Spinal cord (tissue), 10 donors: Measurements from ENCODE around the gene MICOS13. TPM values are rescaled to one million over a fixed set of nuclear protein-coding genes. Genes with fewer than 3 reads are reported as not detected.

Source experiments
- DNase-seq, 6 donors: peaks; one replicate each; pipeline versions ENCODE4 v3.0.0 to v3.0.0-alpha.2; 2013 to 2015; ENCODE audit warnings: low spot score in 6 of 6, low read depth in 4 of 6
- H3K27ac ChIP-seq: one replicate; pipeline ENCODE4 v1.5.1; 2013; ENCODE audit warnings: low read depth, low read length, control low read depth
- H3K27me3 ChIP-seq: one replicate; pipeline ENCODE4 v1.6.1; 2013; ENCODE audit warnings: low read length; ENCODE audit not compliant: control insufficient read depth, insufficient read depth
- H3K36me3 ChIP-seq: one replicate; pipeline ENCODE4 v1.6.1; 2013; ENCODE audit warnings: low read length; ENCODE audit not compliant: control insufficient read depth, insufficient read depth
- H3K4me1 ChIP-seq: one replicate; pipeline ENCODE4 v1.6.1; 2013; ENCODE audit warnings: low read length; ENCODE audit not compliant: control insufficient read depth, insufficient read depth
- H3K4me3 ChIP-seq: one replicate; pipeline ENCODE4 v1.5.1; 2013; ENCODE audit warnings: low read depth, low read length, control low read depth
- H3K9me3 ChIP-seq: one replicate; pipeline ENCODE4 v1.6.1; 2013; ENCODE audit warnings: low read length; ENCODE audit not compliant: control insufficient read depth, insufficient read depth
- WGBS: methylation state at CpG from one replicate; pipeline ENCODE4 v1.1.5; 2013; ENCODE audit warnings: missing lambda C conversion rate; ENCODE audit not compliant: insufficient coverage; 5-methylcytosine and 5-hydroxymethylcytosine counted together
- polyA plus RNA-seq, 2 donors: library from polyadenylated mRNA; unstranded; fragments of 120-200 nt; gene quantifications; one replicate each; pipeline ENCODE4 v1.2.1, GENCODE V29; 2013; ENCODE audit not compliant: insufficient read length in 2 of 2
- total RNA-seq, 2 donors: library from RNA; depleted of rRNA in 1 of 2; stranded (reverse); fragments of 120-200 nt in 1 of 2; fragments of >200 nt in 1 of 2; gene quantifications; one replicate each; pipeline versions ENCODE4 v1.2.3 to v1.2.4, GENCODE V29; 2013 to 2014
- donor health status: healthy.

Gene MICOS13
- total and polyA plus RNA-seq, 4 donors, result 27.2 to 83.1 (median 74.6) TPM

DNA sequence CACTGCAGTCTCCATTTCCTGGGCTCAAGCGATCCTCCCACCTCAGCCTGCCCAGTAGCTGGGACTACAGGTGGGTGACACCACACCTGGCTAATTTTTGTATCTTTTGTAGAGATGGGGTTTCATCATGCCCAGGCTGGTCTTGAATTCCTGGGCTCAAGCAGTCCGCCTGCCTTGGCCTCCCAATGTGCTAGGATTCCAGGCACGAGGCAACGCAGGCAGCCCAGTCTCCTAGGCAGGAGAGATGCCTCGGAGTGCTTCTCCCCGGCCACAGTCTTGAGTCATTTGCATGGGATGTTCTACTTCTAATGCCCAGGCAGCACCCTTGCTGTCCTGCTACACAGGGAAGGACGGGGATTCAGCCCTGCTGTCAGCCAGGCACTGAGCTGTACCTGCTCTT lies 8.7 kb downstream of the MICOS13 start:
- no peak for DNase-seq
- Histone ChIP-seq H3K9me3 (no peaks in the 10 kb centered on the region), H3K36me3 (peaks cover 76% of the 10 kb centered on the region), H3K27me3 (no peaks in the 10 kb centered on the region), H3K4me3 (no peak overlapping the region), H3K27ac (no peak overlapping the region), H3K4me1 (peaks cover 3% of the 10 kb centered on the region)
- 95% methylated on average over 6 of the region's 7 CpGs for WGBS

GRCh38 chr19:5669212-5669611 lies 11.1 kb downstream of the MICOS13 start:
- no peaks in the 10 kb centered on the region for H3K27me3 ChIP-seq
- no peak overlapping the region for H3K27ac ChIP-seq
- DNase-seq, result no peak
- no peak overlapping the region for H3K4me3 ChIP-seq
- H3K4me1 ChIP-seq, result no peaks in the 10 kb centered on the region
- 98% methylated on average over 10 of the region's 11 CpGs for WGBS
- H3K36me3 ChIP-seq, result peaks cover 83% of the 10 kb centered on the region
- H3K9me3 ChIP-seq, result no peaks in the 10 kb centered on the region

DNA sequence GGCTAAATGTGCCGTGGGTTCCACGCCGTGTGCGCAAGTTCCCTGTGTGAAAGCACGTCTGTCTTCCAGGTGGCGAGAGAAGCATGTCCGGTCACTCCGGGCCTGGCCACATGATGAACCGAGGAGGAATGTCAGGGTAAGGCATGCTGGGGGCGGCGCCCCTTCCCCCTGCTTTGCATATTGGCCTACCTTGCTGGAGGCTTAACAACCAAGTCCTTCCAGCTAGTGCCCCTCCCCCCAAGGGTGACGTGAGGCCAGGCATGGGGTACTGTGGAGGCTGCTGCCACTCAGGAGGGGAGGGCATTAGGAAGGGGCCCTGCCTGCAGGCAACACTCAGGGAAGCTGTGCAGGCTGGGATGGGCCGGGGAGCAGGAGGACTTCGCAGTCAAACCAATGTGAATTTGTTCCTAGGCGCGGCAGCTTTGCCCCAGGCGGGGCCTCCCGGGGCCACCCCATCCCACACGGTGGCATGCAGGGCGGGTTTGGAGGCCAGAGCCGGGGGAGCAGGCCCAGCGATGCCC lies 12.5 kb downstream of the MICOS13 start:
- Histone ChIP-seq H3K4me1 (no peaks in the 10 kb centered on the region), H3K27me3 (no peaks in the 10 kb centered on the region), H3K27ac (no peak overlapping the region), H3K9me3 (no peaks in the 10 kb centered on the region), H3K4me3 (no peak overlapping the region), H3K36me3 (peaks cover 87% of the 10 kb centered on the region)
- no peak for DNase-seq
- 79% methylated on average over 15 of the region's 22 CpGs for WGBS

GRCh38 chr19:5666921-5667610 lies 13.2 kb downstream of the MICOS13 start:
- H3K27ac ChIP-seq, result no peak overlapping the region
- H3K9me3 ChIP-seq, result no peaks in the 10 kb centered on the region
- H3K27me3 ChIP-seq, result no peaks in the 10 kb centered on the region
- no peak for DNase-seq
- 93% methylated on average over 19 of the region's 26 CpGs for WGBS
- no peak overlapping the region for H3K4me3 ChIP-seq
- H3K36me3 ChIP-seq, result peaks cover 93% of the 10 kb centered on the region
- no peaks in the 10 kb centered on the region for H3K4me1 ChIP-seq

DNA sequence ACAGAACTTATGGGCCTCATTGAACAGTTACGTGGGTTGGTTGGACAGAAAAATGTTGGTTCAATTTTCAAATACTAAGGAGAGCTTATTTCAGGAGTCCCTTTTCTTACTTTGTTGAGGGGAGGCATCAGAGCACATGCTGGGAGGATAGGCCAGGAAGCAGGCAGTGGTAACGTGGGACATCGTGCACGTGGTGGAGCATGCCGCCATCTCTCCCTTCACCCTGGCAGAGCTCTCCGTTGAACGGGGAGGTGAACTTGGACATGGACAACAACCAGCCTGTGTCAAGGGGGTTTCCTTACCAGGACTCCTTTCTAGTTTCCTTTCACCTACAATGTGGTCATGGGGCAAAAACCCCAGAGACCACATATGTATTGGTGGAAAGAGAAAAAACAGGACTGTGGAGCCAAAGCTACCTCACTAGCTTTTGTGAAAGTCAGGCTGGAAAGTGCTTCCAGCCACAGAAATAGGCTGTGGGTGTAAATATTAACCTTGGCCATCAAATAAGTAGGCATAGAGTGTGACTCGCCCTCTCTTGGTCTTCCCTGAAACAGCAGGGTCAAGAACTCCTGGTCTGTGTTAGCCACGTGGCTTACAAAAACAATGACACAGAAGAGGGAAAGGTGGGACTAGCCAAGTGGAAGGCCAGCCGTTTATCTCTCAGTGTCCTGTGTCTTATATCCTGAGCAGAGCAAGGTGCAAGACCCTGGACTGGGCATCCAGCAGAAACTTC lies 14.4 kb downstream of the MICOS13 start:
- H3K4me3 ChIP-seq, result no peak overlapping the region
- no peak overlapping the region for H3K27ac ChIP-seq
- no peaks in the 10 kb centered on the region for H3K9me3 ChIP-seq
- no peaks in the 10 kb centered on the region for H3K27me3 ChIP-seq
- H3K36me3 ChIP-seq, result peaks cover 94% of the 10 kb centered on the region
- no peaks in the 10 kb centered on the region for H3K4me1 ChIP-seq
- DNase-seq, result no peak
- WGBS, result 89% methylated on average over 9 of the region's 10 CpGs

DNA sequence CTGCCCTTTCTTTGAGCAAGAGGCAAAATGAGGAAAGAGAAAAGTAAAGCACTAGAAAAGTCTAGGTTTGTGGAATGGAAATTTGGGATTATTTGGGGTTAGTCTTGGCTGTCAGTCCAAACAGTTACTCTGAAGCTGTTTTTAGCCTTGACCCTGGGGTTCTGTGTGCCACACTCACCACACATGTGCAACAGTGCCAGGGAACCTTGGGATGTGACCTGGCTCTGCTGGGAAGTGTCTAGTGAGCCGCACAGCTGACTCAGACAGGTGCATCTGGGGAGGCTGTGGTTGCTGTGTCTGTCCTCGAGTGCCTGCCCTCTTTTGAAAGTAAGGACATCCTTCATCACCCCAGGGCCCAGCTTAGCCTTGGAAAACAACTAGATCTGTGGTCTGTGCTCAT lies 15.8 kb downstream of the MICOS13 start:
- no peak overlapping the region for H3K27ac ChIP-seq
- WGBS, result 93% methylated on average over 2 of the region's 2 CpGs

GRCh38 chr19:5663904-5664303 lies 16.4 kb downstream of the MICOS13 start:
- Histone ChIP-seq H3K4me3 (no peak overlapping the region), H3K9me3 (no peaks in the 10 kb centered on the region), H3K36me3 (peaks cover 98% of the 10 kb centered on the region), H3K4me1 (no peaks in the 10 kb centered on the region), H3K27ac (no peak overlapping the region), H3K27me3 (no peaks in the 10 kb centered on the region)
- WGBS, result 92% methylated on average over 17 of the region's 17 CpGs
- DNase-seq, result no peak

More for the DNA sequence above, 15.8 kb downstream of the MICOS13 start:
- no peaks in the 10 kb centered on the region for H3K4me1 ChIP-seq
- H3K4me3 ChIP-seq, result no peak overlapping the region
- H3K36me3 ChIP-seq, result peaks cover 98% of the 10 kb centered on the region
- H3K9me3 ChIP-seq, result no peaks in the 10 kb centered on the region
- no peaks in the 10 kb centered on the region for H3K27me3 ChIP-seq
- DNase-seq, result no peak

GRCh38 chr19:5661483-5661882 lies 18.8 kb downstream of the MICOS13 start:
- DNase-seq, result no peak
- Histone ChIP-seq H3K9me3 (no peaks in the 10 kb centered on the region), H3K4me3 (no peak overlapping the region), H3K27ac (no peak overlapping the region), H3K36me3 (peaks cover 98% of the 10 kb centered on the region), H3K27me3 (no peaks in the 10 kb centered on the region), H3K4me1 (no peaks in the 10 kb centered on the region)
- 98% methylated on average over 42 of the region's 42 CpGs for WGBS

GRCh38 chr19:5655412-5655811 lies 24.9 kb downstream of the MICOS13 start:
- 100% methylated on average over 1 of the region's 5 CpGs for WGBS
- DNase-seq, result no peak
- Histone ChIP-seq H3K4me3 (no peak overlapping the region), H3K9me3 (no peaks in the 10 kb centered on the region), H3K27me3 (no peaks in the 10 kb centered on the region), H3K4me1 (no peaks in the 10 kb centered on the region), H3K27ac (no peak overlapping the region), H3K36me3 (peaks cover 95% of the 10 kb centered on the region)

GRCh38 chr19:5654931-5655330 lies 25.4 kb downstream of the MICOS13 start:
- H3K36me3 ChIP-seq, result peaks cover 95% of the 10 kb centered on the region
- H3K4me3 ChIP-seq, result no peak overlapping the region
- H3K27ac ChIP-seq, result no peak overlapping the region
- no peak for DNase-seq
- no peaks in the 10 kb centered on the region for H3K4me1 ChIP-seq
- no peaks in the 10 kb centered on the region for H3K9me3 ChIP-seq
- 95% methylated on average over 3 of the region's 5 CpGs for WGBS
- no peaks in the 10 kb centered on the region for H3K27me3 ChIP-seq
